ENCODE results near the gene INTS4.
"Not testable (repeated sequence)": the region's sequence is repeated elsewhere in the genome, so short reads cannot be mapped to it uniquely, and the experiment has no call there.

INTS4 gene

GRCh38 chr11:77854838-77855237 lies 139.6 kb downstream of the INTS4 start:
- in situ Hi-C loops (cut with HindIII; ENCODE audit: low pct_ligation_motif_present, low pct_unique_long_range_greater_than_20kb, low sequenced_read_pairs): no loop called here
- no peak for DNase-seq

- no peak for DNase-seq
- in situ Hi-C loops (cut with HindIII; ENCODE audit: low pct_ligation_motif_present, low pct_unique_long_range_greater_than_20kb, low sequenced_read_pairs): no loop called here
Measured at GRCh38 chr11:77851503-77851902, 143.0 kb downstream of the INTS4 start.

GRCh38 chr11:77843700-77844099 lies 150.8 kb downstream of the INTS4 start:
- in situ Hi-C loops (cut with HindIII; ENCODE audit: low pct_ligation_motif_present, low pct_unique_long_range_greater_than_20kb, low sequenced_read_pairs); DNase-seq: not testable (repeated sequence)

GRCh38 chr11:77842441-77843121 lies 151.9 kb downstream of the INTS4 start:
- in situ Hi-C loops (cut with HindIII; ENCODE audit: low pct_ligation_motif_present, low pct_unique_long_range_greater_than_20kb, low sequenced_read_pairs): no loop called here

GRCh38 chr11:77833302-77833701 lies 161.2 kb downstream of the INTS4 start:
- no peak for DNase-seq
- in situ Hi-C loops (cut with HindIII; ENCODE audit: low pct_ligation_motif_present, low pct_unique_long_range_greater_than_20kb, low sequenced_read_pairs): no loop called here

More at GRCh38 chr11:77842441-77843121, 151.9 kb downstream of the INTS4 start:
- DNase-seq: peak; percentile 20

GRCh38 chr11:77828926-77829325 lies 165.5 kb downstream of the INTS4 start:
- no peak for DNase-seq
- in situ Hi-C loops (cut with HindIII; ENCODE audit: low pct_ligation_motif_present, low pct_unique_long_range_greater_than_20kb, low sequenced_read_pairs): no loop called here

Data from ACHN (cell line).